NCI-H1694 treated with DMSO at 0.1 percent for 48 hours (cell line): ENCODE data around the gene SARDH.

Source experiments
- DNase-seq: peaks from one replicate; lab custom pipeline; 2025; lab: John Stamatoyannopoulos, UW

The SARDH gene

DNA sequence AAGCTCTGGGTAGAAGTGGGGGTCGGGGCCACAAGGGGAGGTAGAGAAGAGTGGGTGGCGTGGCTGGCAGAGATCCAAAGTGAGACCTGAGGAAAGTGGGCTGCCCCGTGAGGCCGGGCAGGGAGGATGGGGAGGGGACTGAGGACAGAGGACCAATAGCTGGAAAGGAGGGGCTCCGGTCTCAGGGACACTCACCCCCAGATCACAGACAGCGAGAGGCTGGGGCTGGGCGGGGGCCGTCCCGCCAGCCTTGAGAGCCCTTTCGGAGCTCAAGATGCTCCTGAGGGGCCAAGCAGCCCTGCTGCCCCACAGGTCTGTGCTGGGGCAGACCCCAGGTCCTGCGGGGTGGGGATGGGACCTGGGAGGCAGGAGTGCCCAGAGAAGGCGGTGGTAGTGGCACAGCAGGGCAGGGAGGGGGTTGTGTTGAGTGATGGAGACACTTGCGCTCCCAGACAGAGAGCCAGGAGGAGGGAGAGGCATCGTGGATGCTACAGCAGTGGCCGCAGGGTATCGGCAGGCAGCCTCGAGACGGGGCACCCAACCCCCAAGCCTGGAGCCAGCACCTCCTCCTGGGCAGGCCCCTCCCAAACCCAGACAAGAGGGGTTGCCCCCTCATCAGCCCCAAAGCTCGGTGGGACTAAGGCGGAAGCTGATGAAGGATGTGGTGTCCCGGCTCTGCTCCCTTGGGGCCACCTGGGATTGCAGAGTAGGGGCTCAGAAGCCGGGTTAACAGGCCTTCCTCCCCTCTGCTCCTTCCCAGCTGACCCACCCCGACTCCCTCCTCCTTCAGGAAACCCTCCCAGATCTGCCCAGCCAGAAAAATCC lies 3.4 kb downstream of the SARDH start:
- no peak for DNase-seq

DNA sequence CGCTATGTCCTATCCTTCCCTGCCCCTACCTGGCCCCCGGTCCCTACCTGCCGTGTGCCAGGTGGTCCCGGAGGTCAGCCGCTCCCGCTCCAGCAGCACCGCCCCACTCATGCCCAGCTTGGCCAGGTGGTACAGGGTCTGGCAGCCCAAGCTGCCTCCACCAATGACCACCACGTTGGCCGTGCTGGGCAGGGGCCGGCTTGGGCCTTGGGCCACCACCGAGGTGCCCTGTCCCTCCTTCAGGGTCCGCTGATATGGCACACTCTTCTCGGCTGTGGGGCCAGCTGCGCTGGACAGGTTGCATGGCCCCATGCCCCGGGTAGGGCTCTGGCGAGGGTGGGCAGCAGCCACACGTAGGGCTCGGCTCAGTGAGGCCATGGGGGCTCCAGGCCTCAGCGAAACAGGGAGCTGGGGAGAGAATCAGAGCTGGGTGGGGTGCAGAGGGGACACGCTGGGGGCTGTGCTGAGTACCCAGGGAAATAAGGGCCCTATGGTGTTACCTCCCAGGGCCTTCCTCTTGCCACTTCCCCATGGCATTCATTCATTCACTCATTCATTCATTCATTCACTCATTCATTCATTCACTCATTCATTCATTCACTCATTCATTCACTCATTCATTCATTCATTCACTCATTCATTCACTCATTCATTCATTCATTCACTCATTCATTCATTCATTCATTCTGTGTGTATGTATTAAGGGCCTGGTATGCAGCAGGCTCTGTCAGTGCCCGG lies 4.2 kb downstream of the SARDH start:
- DNase-seq = no peak

DNA sequence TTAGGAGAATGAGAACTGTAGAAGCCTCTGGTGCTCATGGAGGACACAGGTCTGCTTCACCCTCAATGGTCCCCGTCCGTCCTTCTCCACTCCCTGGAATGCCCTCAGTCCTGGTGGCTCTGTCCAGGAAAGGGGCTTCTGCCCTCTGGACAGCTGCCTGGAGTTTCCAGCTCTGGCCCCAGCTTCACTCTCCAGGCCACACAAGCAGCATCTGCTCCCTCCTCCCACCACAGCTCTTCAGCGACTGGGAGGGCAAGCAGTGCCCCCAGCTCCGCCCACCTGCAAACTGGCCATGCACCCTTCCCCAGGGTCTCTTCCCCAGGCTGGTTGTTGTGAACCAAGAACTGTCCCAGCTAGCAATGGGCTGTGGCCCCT lies 4.7 kb downstream of the SARDH start:
- DNase-seq = no peak

DNA sequence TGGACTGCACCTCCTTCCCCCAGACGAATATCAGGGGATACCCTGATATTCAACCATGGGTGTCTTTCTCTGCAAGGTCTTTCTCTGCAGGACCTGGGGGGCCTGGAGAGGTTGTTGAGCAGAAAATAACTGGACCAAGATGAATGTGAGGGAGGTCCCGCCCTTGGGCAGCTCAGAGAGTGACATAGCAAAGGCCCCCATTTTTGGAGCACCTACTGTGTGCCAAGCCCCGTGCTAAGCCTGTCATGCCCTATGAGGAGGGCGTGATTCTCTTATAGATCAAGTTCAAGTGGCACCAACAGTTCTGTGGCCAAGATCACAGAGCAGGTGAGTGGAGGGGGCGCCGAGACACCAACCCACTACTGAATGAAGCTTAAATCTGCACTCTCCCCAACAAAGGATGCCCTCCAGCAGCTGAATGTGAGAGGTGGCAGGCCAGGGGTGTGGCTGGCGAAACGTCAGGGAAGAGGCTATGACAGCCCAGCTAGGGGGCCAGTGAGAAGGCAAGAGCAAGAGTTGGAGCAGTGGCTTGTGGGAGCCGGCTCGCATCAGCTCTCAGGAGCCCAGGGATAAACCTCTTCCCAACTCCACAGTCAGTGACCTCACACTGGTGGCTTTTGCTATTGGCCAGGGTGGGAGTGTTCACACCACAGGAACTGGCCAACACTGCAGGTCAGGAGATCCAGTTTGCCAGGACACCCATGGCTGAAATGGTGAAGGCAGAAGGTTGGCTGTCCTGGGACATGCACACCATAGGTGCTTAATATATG lies 5.3 kb downstream of the SARDH start:
- DNase-seq = no peak

DNA sequence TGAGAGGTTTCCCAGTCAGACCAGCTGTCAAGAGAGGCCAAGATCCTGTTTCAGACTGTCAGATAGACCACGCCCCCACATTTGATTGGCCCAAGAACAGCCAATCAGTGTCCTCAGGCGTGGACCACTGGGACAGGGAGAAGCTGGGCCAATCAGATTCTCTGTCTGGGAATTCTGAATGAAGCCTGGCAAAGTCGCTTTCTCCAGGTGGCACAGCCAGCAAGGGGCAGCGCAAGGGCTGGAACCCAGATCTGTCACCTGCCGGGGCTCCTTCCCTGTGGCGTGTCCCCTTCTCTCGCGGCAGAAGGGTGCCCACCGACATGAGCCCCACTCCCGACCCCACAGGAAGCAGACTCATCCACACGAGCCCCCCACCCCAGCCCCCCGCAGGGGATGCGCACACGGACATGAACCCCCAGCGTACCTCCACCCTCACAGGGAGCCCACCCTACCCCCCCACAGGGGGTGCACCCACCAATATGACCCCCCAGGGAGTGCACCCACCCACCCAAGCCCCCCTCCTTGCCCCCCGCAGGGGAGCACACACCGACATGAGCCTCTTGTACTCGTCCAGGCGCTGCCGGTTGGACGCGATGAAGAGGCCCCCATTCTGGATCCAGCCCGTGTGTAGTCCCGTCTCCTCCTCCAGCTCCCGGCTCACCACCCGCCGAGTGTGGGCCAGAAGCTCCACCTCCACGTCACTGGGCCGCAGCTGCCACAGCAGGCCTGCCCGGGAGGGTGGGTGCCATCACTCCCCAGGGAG lies 6.1 kb downstream of the SARDH start:
- peak; percentile 89 for DNase-seq

DNA sequence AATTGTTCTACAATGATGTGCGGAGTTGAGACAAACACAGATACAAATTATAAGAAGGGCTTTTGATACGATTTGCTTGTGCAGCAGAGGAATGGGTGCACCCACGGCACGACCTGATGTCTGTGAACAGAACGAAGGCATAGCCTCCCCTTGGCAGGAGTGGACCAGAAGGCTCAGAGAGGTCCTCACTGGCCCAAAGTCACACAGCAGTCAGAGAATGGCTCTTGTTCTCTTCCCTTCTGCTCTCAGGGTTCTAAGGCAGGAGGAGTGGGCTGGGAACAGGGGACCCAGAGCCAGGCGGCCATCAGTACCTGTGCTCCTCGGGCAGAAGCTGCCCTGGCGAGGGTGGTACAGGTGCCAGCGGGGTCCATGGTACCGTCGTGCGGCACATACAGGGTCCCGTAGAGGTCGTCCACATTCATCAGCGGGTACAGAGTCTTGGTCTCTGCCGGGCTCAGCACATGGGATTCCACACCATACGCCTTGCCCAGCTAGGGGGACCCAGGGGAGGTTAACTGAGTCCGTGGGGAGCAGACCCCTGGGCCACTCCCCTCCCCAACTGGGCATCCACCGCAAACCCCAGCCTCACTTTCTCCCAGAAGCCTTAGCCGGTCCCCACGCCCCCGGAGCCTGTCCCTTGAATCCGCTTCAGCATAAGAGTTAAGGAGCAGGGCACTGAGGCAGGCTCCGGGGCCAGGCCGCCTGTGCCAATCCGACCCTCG lies 7.0 kb downstream of the SARDH start:
- no peak for DNase-seq

DNA sequence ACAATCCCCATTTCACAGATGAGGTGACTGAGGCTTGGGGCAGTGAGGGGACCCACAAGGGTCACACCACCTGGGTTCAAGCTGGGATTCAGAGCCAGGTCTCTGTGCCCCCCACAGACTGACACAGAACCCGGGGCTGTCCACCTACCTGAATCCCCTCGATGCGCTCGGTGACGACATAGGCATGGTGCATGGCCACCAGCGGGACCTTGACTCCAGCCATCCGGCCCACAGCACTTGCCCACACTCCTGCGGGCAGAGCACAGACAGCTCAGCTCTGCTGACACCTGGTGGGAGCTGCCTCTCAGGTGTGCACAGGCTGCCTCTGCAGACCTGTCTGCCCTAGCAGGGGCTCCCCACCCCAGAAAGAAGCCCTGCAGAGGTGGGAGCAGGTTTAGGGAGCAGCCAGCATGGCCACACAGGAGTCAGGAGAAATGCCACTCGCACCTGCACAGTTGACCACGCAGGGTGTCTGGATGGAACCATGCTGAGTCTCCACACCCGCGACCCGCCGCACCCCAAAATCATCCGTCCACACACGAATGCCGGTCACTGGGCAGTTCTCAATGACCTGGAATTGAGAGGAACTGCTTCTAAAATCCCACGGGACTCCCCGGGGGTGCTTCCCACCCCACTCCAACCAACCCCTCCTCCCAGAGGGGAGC lies 8.4 kb downstream of the SARDH start:
- DNase-seq = no peak

DNA sequence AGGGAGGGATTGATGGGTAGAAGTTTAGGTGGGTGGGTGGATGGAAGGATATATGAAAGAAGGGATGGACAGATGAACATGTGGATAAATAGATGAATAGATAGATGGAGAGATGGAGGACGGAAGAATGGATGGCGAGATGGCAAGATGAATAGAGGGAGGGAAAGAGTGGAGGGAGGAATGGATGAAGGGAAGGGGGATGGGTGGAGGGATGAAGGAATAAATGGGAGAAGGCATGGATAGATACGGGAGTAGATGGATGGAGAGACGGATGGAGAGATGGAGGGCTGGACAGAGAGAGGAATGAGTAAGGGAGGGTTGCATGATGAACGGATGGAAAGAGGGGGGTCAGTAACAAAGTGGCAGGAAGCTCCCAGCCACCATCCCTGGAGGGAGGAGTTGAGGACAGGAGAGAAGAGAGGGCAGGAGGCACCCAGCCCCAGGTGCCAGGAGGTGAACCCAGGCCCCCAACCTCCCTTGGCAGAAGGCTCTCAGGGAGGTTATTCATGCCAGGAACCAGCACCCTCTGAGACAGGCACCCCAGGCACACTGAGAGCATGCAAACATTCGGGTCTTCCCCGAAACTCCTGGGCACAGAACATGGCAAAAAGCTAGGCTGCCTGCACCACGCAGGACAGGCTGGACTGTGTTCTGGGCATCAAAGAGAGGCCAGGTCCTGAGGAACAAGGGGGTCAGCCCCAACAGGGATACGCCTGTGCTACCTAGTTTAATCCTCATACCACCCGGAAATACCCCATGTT lies 9.1 kb downstream of the SARDH start:
- DNase-seq = no peak

DNA sequence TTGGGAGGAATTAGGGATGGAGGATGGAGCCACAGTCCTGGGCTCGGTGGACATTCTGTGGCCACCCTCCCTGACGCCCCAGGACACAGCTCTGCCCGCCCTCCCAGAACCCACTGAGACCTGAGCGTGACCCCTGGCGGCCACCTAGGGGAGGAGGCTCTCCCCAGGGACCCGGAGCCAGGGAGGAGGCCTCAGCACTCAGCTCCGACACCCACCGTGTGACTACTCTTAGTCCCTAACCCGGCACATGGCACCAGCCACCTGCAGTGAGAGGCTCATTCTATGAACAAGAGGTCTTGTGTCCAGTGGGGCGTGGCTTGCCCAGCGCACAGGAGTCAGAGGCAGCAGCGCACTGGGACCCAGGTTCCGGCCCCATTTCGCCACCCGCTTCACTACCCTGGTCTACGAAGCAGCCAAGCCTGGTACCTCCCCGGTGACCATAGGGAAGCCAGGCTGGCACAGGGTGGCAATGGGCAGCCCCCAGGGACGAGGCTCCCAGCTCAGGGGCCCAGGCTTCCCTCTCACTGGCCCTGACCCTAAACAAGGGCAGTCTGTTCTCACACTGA lies 10.2 kb downstream of the SARDH start:
- DNase-seq = no peak

DNA sequence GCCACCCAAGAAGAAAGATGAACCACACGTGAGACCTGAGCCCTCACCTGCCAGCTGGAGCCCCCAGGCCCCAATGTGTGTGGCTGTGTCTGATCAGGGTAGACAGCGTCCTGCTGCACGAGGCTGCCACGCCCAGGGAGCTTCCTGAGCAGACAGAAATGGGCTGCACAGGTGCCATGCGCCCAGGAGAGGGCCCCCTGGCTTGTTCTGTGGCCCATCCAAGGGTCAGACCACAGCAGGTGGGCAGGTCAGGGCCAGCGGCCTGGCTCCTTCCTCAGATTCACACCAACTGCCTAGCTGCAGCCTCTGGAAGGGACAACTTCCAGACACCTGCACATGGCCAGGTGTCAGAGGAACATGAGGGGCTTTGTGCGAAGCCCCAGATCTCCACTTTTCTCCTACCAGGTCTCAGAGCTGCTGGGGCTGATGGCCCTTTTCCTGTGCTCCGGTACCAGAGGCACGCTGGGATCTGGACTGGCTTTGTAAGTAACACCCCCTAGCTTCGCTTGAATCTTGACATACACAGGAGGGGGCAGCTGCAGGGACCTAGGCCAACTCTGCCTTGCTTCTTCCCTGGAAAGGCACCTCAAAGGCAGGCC lies 10.8 kb downstream of the SARDH start:
- DNase-seq = no peak

DNA sequence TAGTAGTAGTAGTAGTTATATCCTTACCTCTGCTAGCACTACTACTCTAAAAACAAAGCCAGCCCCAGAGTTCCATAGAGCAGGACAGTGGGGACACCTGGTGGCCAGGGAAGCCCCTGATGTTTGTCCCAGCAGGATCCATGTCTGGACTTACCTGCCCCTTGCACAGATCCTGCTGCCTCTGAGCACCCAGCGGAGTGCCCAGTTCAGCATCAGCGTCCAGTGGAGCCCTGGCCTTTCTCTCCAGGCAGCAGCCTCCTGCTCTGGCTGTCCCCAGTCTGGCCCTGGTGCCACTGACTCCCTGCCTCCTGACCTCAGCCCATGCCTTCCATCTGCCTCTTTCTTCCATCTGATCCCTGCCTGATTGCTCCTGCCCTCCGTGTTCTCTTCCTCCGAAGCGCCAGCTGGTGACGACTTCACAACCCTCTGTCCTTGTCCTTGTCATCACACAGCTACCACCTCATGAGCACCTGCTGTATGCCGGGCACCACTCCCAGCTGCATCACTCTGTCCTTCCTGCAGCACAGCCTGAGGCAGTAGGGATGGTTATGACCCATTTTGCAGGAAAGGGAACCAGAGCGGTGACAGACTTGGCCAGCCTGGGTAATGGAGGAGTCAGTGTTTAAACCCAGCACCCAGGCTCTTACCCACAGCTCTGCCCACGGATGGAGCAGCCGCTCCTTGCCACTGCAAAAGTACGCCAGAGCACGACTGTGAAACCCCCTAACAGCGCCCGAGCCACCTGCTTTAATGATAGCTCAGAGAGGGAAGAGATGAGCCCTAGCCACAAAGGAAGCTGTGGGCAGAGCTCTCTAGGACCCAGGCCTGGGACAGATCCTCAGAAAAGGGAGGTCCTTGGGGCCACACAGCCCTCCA lies 11.5 kb downstream of the SARDH start:
- peak; percentile 74 for DNase-seq

DNA sequence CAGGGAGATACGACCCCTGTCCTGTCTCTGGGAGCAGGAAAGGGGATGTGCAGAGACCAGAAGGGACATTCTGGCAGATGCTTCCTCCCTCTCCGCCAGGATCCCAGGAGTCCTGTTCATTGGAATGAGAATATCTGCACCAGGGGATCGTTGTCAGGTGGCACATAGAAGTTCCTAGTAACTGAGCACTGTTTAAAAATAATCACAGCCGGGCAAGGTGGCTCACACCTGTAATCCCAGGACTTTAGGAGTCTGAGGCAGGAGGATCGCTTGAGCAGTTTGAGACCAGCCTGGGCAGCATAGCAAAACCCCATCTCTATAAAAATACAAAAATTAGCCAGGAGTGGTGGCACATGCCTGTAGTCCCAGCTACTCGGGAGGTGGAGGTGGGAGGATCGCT lies 12.3 kb downstream of the SARDH start:
- DNase-seq = no peak

DNA sequence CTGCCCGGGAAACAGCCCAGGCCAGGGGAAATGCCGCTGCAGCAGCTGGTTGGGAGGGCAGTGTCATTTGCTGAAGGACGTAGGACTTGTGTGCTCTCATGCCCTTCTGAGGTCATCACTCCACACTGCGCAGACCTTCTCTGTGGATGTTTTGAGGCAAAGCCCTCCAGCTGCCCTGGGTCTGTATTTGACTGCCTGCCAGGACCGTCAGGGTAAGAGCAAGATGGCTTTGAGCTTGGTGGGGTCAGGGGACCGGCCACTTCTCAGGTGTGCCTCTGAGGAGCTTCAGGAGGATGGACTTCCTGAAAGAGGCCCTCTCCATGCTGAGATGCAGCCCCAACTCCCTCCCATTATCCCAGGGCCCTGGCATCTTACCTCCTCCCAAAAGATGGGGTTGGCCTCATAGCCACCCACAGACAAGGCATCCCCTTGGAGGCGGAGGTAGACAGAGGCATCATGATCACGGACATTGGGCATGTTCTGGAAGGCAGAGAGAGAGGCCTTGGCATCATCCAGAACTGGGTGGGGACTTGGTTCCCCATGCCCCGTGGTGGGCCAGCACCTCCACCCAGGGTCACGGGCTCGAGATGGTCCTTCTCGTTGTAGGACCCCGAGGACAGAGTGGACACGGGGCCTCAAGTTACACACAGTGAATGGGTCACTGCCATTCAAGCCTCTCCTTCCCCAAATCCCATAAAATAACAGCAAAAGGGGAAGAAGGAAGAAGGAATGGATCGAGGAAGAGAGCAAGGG lies 19.4 kb downstream of the SARDH start:
- no peak for DNase-seq

DNA sequence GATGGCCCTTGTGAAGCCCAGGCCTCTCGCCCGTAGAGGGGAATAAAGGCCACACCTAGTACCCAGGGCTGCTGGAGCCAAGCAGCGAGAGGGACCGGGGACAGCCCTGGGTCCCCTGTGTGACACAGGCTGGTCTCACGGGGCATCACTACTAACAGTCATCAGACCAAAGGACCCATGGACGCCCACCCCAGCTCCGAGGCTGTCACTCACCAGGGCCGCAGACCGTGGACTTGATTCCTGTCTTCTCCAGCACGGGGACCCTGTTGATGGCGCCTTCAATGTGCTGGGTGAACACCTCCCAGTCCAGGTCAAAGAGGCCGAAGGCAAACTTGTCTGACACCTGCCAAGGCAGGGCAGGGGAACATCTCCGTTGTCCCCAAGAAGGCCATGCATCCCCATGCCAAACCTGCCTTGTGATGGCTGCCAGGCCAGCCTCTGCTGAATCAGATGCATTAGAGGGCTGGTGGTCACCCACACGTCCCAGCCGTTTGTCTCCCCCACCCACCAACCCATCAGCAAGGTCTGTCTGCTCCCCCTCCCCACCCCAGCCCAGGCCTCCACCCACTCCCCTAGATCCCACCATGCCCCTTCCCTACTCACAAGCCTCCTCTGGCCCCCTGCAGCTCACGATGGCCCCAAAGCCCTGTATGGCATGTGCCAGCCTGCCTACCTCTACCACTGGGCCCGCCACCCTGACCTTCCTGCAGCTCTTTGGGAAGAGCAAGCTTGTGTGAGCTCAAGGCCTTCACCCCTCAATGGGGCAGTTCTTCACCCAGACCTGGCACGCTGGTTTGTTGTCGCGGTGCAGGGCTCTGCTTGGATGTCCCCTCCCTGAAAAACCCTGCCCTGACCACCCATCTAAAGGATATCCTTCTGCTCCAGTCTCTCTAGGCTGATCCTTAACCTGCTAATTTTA lies 20.8 kb downstream of the SARDH start:
- DNase-seq = no peak

DNA sequence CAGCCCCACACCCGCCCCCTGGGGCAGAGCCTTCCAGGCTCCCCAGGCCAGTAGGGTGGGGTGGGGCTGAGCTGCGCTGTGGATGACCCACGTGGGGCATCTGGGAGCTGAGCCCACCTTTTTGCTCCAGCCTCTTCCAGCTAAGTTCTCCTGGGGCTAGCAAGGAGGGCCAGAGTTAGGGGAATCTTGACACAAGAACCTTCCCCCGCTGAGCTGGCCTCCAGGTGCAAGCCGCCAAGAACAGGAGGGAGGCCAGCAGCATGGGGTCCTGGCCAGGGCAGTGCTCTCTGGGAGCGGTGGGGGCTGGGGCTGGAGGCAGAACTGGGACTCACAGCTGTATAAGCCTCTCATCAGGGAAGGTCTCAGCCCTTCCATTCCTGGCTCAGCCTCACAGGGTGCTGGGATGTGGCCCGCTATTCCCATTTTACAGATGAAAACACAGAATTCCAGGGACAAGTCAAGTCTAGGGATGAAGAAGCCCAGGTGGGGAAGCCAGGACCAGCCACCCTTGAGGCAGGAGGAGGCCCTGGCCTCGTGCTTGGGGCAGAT lies 21.5 kb downstream of the SARDH start:
- no peak for DNase-seq
